ENCODE measurements around the gene USP6NL.

GRCh38 chr10:11506247-11506789, 105.1 kb downstream of the USP6NL start:
- no peak for TF ChIP-seq TAF1 (IDR thresholded peaks at IDR 0.05; ENCODE audit: low read depth, low read length)
- TF ChIP-seq BACH1 (IDR thresholded peaks at IDR 0.05; ENCODE audit: low read length), result no peak
- no peak for TF ChIP-seq HDAC2 (IDR thresholded peaks at IDR 0.05; ENCODE audit: borderline replicate concordance in 1 of 2, low read depth in 2 of 2, low read length in 2 of 2)
- TF ChIP-seq SIN3A (conservative IDR thresholded peaks at IDR 0.05 in 1 of 2, IDR thresholded peaks at IDR 0.05 in 1 of 2; ENCODE audit: low read depth in 1 of 2, low read length in 2 of 2), result no peak
- TF ChIP-seq HDAC6 (IDR thresholded peaks at IDR 0.05; ENCODE audit: low read depth, low read length), result no peak
- TF ChIP-seq POLR2A (IDR thresholded peaks at IDR 0.05; ENCODE audit: control extremely low read depth in 1 of 2, low read depth in 2 of 2, low read length in 2 of 2), result no peak
- no peak for TF ChIP-seq SUZ12 (IDR thresholded peaks at IDR 0.05; ENCODE audit: low read length)
- no peak for TF ChIP-seq CTCF (IDR thresholded peaks at IDR 0.05; ENCODE audit: control extremely low read depth in 1 of 3, insufficient read depth in 1 of 3, low read depth in 1 of 3, low read length in 3 of 3)
